OCI-LY3 (cell line): ENCODE measurements around the gene PMFBP1.

Experiments used
- CTCF ChIP-seq: fragments of 200-600, 300-600 bp; sonication (generic); IDR thresholded peaks from 2 replicates; pipeline ENCODE4 v1.5.1; 2014; ENCODE audit warnings: antibody characterized with exemption, low read length, low read depth
- EZH2phosphoT487 ChIP-seq: fragments of 200-600 bp; shearing (Covaris generic); IDR thresholded peaks from 2 replicates; pipeline ENCODE4 v1.6.1; 2018; ENCODE audit warnings: antibody characterized with exemption, mixed run types, low read depth

GRCh38 chr16:72072514-72073342 lies 99.2 kb downstream of the PMFBP1 start:
- TF ChIP-seq CTCF (no peak), EZH2phosphoT487 (no peak)
